Neutrophil (primary cell): Measurements from ENCODE around the gene ADAM8.

Experiments used
- H3K27ac ChIP-seq: fragments of 200-600 bp; sonication (generic); 2 replicates; pipeline ENCODE4 v1.5.1; 2016; ENCODE audit warnings: mild to moderate bottlenecking, moderate library complexity
- H3K27me3 ChIP-seq: fragments of 200-600 bp; sonication (generic); 2 replicates; pipeline ENCODE4 v1.6.0; 2016; ENCODE audit warnings: mild to moderate bottlenecking
- H3K36me3 ChIP-seq: fragments of 200-600 bp; sonication (generic); 2 replicates; pipeline ENCODE4 v1.5.1; 2017
- H3K4me1 ChIP-seq, 2 experiments: fragments of 200-600 bp in 1 of 2; sonication (generic) in 1 of 2; 1 replicate in 1 of 2; 2 replicates in 1 of 2; pipeline versions ENCODE4 v1.5.1 to v1.6.1; 2013 to 2016; ENCODE audit warnings: low read depth in 1 of 2, low read length in 1 of 2, mild to moderate bottlenecking in 1 of 2, moderate library complexity in 1 of 2; ENCODE audit not compliant: control insufficient read depth in 1 of 2, insufficient read depth in 1 of 2
- H3K4me3 ChIP-seq, 2 experiments: fragments of 200-600 bp in 1 of 2; sonication (generic) in 1 of 2; 1 replicate in 1 of 2; 2 replicates in 1 of 2; pipeline ENCODE4 v1.5.1; 2013 to 2016; ENCODE audit warnings: low read depth in 1 of 2, low read length in 1 of 2, mild to moderate bottlenecking in 1 of 2, moderate library complexity in 1 of 2
- H3K9me3 ChIP-seq: fragments of 200-600 bp; sonication (generic); 2 replicates; pipeline ENCODE4 v1.5.1; 2016
- TF ChIP-seq, protein P1 (sequence below): fragments of 200-600 bp; sonication (generic); IDR thresholded peaks from 2 replicates; pipeline ENCODE4 v1.5.1; 2016; ENCODE audit warnings: antibody characterized with exemption

The ADAM8 gene

DNA sequence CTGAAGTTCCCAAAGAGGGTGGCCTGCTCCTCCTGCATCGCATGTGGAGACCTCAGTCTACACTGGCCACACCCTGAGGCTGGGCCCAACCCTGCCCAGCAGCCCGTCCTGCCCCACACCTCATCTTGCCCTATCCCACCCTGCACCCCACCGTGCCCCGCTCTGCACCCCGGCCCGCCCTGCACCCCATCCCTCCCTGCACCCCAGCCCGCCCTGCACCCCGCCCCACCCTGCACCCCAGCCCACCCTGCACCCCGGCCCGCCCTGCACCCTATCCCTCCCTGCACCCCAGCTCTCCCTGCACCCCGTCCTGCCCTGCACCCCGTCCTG, 24.5 kb downstream of the ADAM8 start:
- Histone ChIP-seq H3K4me3 (no peak overlapping the region), H3K27ac (no peak overlapping the region), H3K36me3 (no peaks in the 10 kb centered on the region), H3K9me3 (no peaks in the 10 kb centered on the region), H3K4me1 (peaks cover 4 to 10% of the 10 kb centered on the region in 2 experiments), H3K27me3 (peaks cover 75% of the 10 kb centered on the region)
- TF ChIP-seq, protein P1, sequence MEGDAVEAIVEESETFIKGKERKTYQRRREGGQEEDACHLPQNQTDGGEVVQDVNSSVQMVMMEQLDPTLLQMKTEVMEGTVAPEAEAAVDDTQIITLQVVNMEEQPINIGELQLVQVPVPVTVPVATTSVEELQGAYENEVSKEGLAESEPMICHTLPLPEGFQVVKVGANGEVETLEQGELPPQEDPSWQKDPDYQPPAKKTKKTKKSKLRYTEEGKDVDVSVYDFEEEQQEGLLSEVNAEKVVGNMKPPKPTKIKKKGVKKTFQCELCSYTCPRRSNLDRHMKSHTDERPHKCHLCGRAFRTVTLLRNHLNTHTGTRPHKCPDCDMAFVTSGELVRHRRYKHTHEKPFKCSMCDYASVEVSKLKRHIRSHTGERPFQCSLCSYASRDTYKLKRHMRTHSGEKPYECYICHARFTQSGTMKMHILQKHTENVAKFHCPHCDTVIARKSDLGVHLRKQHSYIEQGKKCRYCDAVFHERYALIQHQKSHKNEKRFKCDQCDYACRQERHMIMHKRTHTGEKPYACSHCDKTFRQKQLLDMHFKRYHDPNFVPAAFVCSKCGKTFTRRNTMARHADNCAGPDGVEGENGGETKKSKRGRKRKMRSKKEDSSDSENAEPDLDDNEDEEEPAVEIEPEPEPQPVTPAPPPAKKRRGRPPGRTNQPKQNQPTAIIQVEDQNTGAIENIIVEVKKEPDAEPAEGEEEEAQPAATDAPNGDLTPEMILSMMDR, result no peak

DNA sequence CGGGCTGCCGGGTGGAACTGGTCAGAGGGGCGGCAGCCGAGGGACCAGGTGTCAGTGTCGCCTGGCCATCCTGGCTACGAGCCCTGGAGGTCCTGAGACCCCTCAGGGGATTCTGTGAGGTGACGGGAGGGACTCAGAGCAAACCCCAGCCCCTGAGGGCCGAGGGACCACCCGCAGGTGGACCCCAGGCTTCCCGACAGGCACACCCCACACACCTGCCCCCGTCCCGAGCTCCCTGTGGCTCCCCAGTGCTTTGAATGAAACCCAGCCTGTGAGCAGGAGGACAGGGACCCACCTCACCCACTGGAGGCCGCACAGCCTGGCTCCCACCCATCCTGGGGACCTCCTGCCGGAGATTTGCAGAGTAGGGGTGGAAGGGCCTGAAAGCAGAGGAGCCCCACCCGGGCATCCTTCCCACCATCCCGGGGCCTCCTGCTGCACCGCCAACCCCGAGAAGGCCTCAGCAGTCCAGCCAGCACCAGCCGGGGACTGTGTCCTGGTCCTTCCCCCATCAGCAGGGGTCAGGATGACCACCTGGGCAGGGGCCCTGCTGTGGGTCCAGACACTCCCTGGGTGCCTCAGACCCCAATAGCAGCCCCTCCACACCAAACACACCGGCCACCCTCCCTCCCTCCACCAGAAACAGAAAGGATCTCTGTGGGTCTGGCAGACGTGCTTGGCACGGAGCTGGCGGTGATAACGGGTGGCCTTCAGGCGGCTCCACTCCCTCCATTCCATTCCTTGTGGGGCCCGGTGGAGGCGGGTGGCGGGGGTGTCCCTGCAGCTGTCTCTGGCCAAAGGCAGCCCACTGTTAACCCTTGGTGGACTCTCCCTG, 25.1 kb downstream of the ADAM8 start:
- no peak overlapping the region for H3K4me3 ChIP-seq
- no peak overlapping the region for H3K27ac ChIP-seq
- H3K9me3 ChIP-seq, result no peaks in the 10 kb centered on the region
- H3K27me3 ChIP-seq, result peaks cover 76% of the 10 kb centered on the region
- no peaks in the 10 kb centered on the region for H3K36me3 ChIP-seq
- TF ChIP-seq, protein P1, result no peak
- H3K4me1 ChIP-seq, result peaks cover 0 to 6% of the 10 kb centered on the region in 2 experiments

DNA sequence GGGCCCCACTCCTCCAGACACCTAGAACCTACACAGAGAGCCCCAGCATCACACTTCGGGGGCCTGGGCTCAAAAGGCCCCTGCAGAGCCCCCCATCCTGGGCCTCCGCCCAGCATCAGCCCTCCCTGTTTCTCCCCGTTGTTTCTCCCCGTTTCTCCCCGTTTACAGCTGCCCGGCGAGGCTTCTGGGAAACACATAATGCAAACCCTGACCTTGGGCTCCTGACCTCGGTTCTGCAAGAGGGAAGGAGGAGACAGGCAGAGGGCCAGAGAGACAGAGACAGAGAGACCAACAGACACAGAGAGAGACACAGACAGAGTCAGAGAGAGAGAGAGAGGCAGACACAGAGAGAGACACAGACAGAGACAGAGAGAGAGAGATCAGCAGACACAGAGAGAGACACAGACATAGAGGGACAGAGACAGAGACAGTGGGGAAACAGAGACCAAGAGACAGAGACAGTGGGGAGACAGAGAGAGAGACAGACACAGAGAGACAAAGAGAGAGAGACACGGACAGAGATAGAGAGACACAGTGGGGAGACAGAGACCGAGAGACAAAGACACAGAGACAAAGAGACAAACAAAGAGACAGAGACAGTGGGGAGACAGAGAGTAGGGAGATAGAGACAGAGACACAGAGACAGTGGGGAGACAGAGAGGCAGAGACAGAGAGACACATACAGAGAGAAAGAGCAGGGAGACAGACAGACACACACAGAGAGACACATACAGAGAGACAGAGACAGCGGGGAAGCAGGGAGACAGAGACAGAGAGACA, 26.5 kb downstream of the ADAM8 start:
- Histone ChIP-seq H3K27ac (no peak overlapping the region), H3K36me3 (no peaks in the 10 kb centered on the region), H3K27me3 (peaks cover 76% of the 10 kb centered on the region), H3K4me3 (no peak overlapping the region), H3K4me1 (peaks cover 0 to 6% of the 10 kb centered on the region in 2 experiments), H3K9me3 (no peaks in the 10 kb centered on the region)
- TF ChIP-seq, protein P1, result no peak

DNA sequence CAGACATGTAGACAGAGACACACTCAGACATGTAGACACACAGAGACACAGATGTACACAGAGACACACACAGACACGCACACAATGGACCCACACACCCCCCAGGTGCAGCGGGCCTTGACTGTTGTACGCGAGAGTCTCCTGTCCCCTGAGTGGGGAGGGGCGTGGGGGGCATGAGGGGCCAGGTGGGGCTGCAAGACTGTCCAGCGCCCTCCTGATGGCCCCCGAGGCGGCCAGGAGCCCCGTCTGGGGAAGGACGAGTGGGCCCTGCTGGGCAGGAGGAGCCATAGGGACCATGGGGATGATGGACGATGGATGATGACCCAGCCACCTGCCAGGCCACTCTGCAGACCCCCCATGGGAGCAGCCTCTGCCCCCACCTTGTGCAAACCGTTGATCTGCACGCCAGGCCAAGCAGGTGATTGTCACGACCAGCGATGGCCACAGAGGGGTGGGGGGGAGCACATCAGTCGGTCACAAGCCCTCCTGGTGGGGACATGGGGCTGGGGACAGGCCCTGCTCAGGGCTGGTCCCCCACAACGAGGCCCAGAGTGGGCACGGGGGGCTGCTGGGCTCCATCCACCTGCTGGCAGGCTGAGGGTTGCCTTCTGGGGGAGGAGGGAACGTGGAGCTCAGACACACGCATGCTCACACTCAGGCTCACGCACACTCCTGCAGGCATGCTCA, 27.4 kb downstream of the ADAM8 start:
- no peak overlapping the region for H3K4me3 ChIP-seq
- H3K4me1 ChIP-seq, result peaks cover 0 to 6% of the 10 kb centered on the region in 2 experiments
- H3K27ac ChIP-seq, result no peak overlapping the region
- no peaks in the 10 kb centered on the region for H3K9me3 ChIP-seq
- H3K36me3 ChIP-seq, result no peaks in the 10 kb centered on the region
- H3K27me3 ChIP-seq, result peaks cover 76% of the 10 kb centered on the region
- TF ChIP-seq, protein P1, result no peak

DNA sequence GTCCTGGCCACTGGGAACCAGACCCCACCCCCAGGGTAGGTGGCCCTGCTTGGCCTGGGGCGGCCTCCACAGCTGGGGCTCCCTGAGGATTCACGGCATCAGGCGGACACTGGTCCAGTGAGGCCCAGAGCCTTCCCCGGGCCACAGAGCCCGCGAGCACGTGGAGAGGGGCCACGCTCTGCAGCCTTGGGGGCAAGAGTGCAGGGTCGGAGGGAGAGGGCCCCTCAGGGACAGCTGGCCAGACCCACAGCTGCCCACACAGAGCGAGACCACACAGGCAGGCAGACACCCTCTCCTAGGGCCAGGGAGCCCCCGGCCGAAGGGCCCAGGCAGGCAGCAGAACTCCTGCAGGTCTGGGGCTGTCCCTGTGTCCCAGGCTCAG, 28.3 kb downstream of the ADAM8 start:
- no peak overlapping the region for H3K4me3 ChIP-seq
- H3K4me1 ChIP-seq, result peaks cover 0 to 3% of the 10 kb centered on the region in 2 experiments
- H3K27me3 ChIP-seq, result peaks cover 78% of the 10 kb centered on the region
- no peak overlapping the region for H3K27ac ChIP-seq
- TF ChIP-seq, protein P1, result no peak
- H3K9me3 ChIP-seq, result no peaks in the 10 kb centered on the region
- H3K36me3 ChIP-seq, result no peaks in the 10 kb centered on the region
